Measurements from ENCODE around the gene IKBIP.
"Not testable (repeated sequence)": the region's sequence is repeated elsewhere in the genome, so short reads cannot be mapped to it uniquely, and the experiment has no call there.

The IKBIP gene

DNA sequence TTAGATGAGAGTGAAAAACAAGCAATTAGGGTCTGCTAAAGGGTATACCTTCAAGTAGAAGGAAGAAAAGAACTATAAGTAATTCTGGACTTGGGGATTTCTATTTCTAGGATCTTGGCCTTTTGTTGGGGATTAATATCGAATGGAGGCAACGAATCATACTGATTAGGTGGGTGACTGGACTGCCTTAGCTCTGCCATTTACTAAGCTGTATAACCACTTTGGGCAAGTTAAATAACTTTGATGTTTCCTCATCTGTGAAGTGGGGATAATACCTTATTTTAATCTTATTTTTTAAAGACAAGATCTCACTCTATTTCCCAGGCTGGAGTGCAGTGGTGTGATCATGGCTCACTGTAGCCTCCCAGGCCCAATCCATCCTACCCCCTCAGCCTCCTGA lies 6.6 kb downstream of the IKBIP start:
- no peak for DNase-seq

GRCh38 chr12:98637068-98637467 lies 7.5 kb downstream of the IKBIP start:
- DNase-seq = no peak

- no peak for DNase-seq
Observed at GRCh38 chr12:98635657-98636323, 8.8 kb downstream of the IKBIP start.

- DNase-seq = no peak
Observed at GRCh38 chr12:98618952-98619351, 25.6 kb downstream of the IKBIP start.

DNA sequence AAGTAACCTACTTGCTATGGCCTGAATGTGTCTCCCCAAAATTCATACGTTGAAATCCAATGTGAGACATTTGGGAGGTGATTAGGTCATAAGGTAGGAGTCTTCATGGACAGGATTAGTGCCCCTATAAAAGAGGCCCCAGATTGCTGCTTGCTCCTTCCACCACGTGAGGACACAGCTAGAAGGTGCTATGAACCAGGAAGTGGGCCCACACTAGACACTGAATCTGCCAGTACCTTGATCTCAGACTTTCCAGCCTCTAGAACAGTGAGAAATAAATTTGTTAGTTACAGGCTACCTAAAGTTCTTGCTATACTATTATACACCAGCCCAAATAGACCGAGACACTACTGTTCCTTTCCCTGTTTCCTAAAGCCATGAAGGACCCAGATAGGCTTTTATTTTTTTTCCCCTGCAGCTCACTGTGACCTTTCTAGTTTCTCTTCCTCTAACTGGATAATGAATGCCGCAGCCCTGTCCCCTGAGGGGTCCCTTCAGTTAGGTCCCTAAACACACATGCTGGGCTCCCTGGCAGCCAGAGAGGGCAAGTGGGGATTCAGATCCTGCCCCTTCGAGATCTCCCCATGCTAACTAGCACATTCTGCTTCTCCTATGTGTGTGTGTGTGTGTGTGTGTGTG lies 31.8 kb downstream of the IKBIP start:
- no peak for DNase-seq

DNA sequence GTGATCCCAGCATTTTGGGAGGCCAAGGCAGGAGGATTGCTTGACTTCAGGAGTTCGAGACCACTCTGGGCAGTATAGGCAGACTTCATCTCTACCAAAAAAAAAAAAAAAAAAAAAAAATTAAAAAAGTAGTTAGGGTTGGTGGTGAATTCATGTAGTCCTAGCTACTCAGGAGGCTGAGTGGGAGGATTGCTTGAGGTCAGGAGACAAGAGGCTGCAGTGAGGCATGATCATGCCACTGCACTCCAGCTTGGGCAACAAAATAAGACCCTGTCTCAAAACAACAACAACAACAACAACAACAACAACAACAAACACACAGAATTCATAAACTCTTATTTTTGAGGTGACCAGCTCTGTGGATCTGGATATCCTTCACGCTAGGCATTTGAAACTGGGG lies 34.0 kb downstream of the IKBIP start:
- no peak for DNase-seq

DNA sequence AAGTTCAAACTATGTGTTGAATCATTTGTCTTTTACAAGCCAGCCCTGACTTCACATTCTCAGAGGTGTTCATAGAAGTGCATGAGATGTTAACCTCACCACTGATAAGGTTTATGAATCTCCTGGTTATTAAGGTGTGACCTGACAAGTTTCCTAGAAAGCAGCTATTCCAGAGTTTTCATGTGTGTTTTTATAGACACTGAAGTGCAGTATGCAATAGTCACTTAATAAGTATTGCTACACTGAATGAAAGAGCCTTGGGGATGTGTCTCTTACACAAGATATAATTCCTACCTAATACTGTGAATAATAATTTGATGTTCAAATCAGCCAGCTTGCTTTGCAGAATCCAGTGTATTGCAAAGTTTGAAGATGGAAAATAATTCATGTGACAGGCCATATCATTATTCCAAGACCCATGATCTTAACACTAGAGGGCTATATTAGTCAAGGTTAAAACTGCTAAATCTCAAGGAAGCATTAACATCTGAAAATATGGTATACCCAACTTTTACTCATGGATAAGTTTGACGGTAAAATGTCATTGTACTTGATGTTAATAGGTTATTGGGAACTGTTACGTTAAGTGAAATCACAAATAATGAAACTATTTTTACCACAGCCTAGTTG lies 38.1 kb downstream of the IKBIP start:
- no peak for DNase-seq

DNA sequence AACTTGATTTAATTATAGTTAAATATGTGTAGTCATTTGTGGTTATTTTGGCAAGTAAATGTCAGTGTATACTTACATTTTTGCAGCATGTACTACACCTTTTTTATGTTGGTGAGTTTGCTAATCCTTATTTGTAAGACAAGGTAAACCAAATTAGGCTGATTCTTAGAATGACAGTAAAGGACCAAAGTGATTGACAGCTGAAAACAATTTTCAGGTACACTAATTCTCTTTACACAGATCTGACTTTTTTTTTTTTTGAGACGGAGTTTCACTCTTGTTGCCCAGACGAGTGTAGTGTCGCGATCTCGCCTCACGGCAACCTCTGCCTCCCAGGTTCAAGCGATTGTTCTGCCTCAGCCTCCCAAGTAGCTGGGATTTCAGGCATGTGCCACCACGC lies 42.7 kb downstream of the IKBIP start:
- no peak for DNase-seq

- DNase-seq = not testable (repeated sequence)
Observed at GRCh38 chr12:98597313-98597712, 47.3 kb downstream of the IKBIP start.

DNA sequence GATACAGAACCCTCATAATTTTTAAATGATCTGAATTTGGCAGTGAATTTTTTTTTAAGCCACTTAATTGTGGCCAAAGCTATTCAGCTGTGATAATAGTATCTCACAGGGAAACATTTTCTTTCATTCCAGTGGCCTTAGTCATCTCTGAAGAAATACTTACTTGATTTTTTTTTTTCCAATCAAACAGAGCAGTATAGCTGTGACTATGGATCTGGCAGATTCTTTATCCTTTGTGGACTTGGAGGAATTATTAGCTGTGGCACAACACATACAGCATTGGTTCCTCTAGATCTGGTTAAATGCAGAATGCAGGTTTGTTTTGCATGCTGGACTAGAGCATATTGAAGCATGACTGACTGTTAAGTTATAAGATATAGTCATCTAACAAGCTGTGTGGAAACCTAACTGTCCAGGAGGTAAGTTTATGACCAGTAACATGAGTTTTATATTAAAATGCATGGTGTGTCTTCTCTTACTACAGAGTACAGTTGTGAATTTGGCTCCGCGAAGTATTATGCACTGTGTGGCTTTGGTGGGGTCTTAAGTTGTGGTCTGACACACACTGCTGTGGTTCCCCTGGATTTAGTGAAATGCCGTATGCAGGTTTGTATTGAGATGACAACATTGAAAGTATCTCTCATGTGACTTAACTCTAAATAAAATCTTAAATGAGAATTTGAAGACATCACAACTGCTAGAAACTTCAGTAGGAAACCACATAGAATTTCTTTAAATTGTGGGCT lies 49.2 kb downstream of the IKBIP start:
- DNase-seq = no peak

DNA sequence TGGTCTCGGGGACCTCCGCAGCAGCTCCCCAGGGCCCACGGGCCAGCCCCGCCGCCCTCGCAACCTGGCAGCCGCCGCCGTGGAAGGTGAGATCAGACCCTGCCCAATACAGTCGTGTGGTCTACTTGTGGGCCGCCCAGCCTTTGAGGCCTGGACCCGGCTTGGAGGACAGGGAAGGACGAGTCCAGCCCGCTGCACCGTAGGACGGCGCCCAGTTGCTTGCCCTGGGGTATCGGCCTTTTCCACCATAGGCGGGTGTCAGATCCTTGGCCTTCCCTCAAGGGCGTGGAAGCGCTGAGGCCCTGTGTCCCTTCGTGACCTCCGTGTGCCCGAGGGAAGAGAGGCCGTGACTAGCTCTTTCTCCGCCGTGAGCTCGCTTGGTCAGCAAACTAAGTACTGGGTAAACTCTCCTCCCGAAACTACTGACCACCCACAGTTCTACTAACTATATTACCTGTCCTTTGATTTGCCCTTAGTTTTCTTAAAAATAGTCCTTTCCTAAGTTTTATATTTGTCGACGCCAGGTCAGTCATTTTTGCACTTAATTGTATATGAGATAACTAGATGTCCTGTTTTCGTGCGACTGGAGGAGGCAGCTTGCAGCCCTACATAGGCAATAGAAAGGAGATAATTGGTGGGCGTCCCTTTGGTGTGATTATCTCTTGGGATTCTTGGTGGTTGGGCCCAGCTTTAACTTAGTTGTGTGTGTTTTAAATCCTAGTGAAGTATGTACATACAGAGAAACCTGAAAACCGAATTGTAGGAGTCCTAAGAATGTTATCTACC lies 50.3 kb downstream of the IKBIP start:
- DNase-seq = peak in 15 of 58 donors; percentile 10 to 66 (median 47)

- DNase-seq = peak; percentile 64 to 98 (median 95)
Observed at GRCh38 chr12:98593351-98594049, 51.1 kb downstream of the IKBIP start, which contains the start of gene SLC25A3. SLC25A3 (plus strand) TSS chr12:98593686; CDS start chr12:98593979, 293 bp downstream.

DNA sequence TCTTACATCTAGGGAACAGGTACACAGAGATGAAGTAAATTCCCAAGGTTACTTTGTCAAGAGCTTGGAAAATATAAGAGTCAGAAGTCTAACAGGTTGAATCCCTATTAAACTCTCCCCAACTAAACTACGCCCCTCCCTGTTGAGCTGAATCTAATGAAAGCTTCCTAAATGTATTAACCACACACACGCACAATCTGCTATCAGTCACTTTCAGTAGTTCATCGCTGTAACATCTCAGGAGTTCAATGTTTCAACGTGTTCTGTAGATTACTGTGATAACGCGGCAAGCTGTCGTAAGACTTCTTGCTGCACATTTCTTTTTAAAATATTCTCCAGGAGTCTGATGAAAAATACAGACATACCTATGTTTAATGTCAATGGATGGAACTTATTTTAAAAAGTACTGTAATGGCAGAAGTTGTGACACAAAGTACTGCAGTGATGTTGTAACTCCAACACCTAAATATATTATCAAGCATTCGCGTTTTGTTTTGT lies 51.7 kb downstream of the IKBIP start:
- DNase-seq = no peak

DNA sequence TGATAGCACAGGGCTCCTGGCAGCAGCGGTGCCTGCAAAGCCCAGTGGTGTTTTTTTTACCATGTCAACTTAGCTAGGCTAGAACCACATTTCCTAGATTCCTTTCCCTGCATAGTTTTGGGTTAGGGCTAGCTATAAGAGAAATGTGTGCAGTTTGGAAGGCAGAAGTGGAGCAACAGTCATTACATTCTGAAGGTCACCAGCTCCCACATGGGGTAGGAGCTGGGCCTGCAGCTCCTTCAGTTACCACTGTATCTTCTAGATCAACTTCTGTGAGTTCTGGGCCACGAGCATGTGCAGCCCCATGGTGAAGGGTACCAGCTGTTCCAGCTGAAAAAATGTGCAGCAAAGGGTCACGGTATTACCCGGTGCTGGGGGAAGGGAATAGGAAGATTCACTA lies 53.4 kb downstream of the IKBIP start:
- DNase-seq = no peak

GRCh38 chr12:98587084-98587483 lies 57.5 kb downstream of the IKBIP start:
- DNase-seq = no peak

GRCh38 chr12:98582093-98582492 lies 62.5 kb downstream of the IKBIP start:
- DNase-seq = no peak

- DNase-seq = no peak
Observed at GRCh38 chr12:98581101-98581500, 63.5 kb downstream of the IKBIP start.

- no peak for DNase-seq
Observed at GRCh38 chr12:98580695-98581094, 63.9 kb downstream of the IKBIP start.

DNA sequence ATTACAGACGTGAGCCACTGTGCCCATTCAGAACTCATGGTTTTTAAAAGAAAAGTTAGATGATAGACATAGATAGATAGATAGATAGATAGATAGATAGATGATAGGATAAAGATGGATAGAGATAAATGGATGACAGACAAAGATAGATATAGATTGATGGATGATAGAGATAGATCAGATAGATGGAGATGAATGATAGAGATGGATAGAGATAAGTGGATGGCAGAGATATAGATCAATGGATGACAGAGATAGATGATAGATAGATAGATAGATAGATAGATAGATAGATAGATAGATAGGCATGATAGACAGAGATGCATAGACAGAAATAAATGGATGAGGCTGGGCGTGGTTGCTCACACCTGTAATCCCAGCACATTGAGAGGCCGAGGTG lies 64.8 kb downstream of the IKBIP start:
- DNase-seq = no peak

- DNase-seq = no peak
Observed at GRCh38 chr12:98579347-98579746, 65.2 kb downstream of the IKBIP start.
